Uterus (tissue), 4 donors: ENCODE results near the gene PSMD7. TPM values are rescaled to one million over a fixed set of nuclear protein-coding genes. Genes with fewer than 3 reads are reported as not detected.

Experiments used
- DNase-seq, 2 donors: peaks; one replicate each; pipeline ENCODE4 v3.0.0-alpha.2; 2019 to 2020
- H3K27ac ChIP-seq, 2 donors: fragments of 200-600 bp; sonication (generic); 1 replicate in 1 of 2; 2 replicates in 1 of 2; pipeline ENCODE4 v1.5.1; 2016 to 2018
- H3K27me3 ChIP-seq, 2 donors: fragments of 200-600 bp; sonication (generic); one replicate each; pipeline ENCODE4 v1.5.1; 2018 to 2019; ENCODE audit warnings: control low read depth in 1 of 2
- H3K36me3 ChIP-seq, 2 donors: fragments of 200-600 bp; sonication (generic); one replicate each; pipeline ENCODE4 v1.5.1; 2019; ENCODE audit warnings: control low read depth in 1 of 2
- H3K4me1 ChIP-seq, 2 donors: fragments of 200-600 bp; sonication (generic); one replicate each; pipeline ENCODE4 v1.5.1; 2018 to 2019; ENCODE audit warnings: control low read depth in 1 of 2
- H3K4me3 ChIP-seq, 2 donors: fragments of 200-600 bp; sonication (generic); 1 replicate in 1 of 2; 2 replicates in 1 of 2; pipeline ENCODE4 v1.5.1; 2018 to 2019; ENCODE audit warnings: mild to moderate bottlenecking in 1 of 2
- H3K9me3 ChIP-seq, 2 donors: fragments of 200-600 bp; sonication (generic); one replicate each; pipeline ENCODE4 v1.5.1; 2019; ENCODE audit warnings: control low read depth in 1 of 2
- POLR2A ChIP-seq, 2 donors: fragments of 450-650 bp; IDR thresholded peaks; one replicate each; pipeline ENCODE4 v1.6.1; 2016; ENCODE audit warnings: antibody characterized with exemption in 2 of 2, mild to moderate bottlenecking in 1 of 2, moderate library complexity in 1 of 2
- intact Hi-C: fragments of 100-400 bp; cut with DNase I; formaldehyde crosslinking; loops from one replicate; pipeline ENCODE4 v1.15.1; 2023; ENCODE audit warnings: low total_unique reads
- total RNA-seq, 4 donors: library from RNA; depleted of rRNA in 3 of 4; stranded (reverse); fragments of >200 nt in 3 of 4; gene quantifications; one replicate each; pipeline versions ENCODE4 v1.1.0 to v1.2.4, GENCODE V29; 2014 to 2023
- TF ChIP-seq, protein P1 (sequence below), 4 experiments: fragments of 200-600 bp in 2 of 4; fragments of 450-650 bp in 2 of 4; sonication (generic) in 2 of 4; IDR thresholded peaks; one replicate each; pipeline ENCODE4 v1.5.1; 2016 to 2019; ENCODE audit warnings: antibody characterized with exemption in 4 of 4, mild to moderate bottlenecking in 2 of 4, moderate library complexity in 1 of 4
- donor health status: DM: yes; HTN: yes; CAD: no.

Gene PSMD7
- total RNA-seq: 10 to 100 TPM; 49.8 to 76.8 (median 62.7) TPM

- Histone ChIP-seq H3K4me1 (peaks cover 5 to 6% of the 10 kb centered on the region in 2 donors), H3K27me3 (no peaks in the 10 kb centered on the region), H3K27ac (peak within 1 kb of the TSS; percentile 91 to 93), H3K9me3 (peaks cover 0 to 1% of the 10 kb centered on the region in 2 donors), H3K36me3 (no peaks in the 10 kb centered on the region), H3K4me3 (peak within 1 kb of the TSS; percentile 83 to 96)
- DNase-seq: peak; percentile 89
- intact Hi-C loops: no loop called here
- TF ChIP-seq, protein P1, sequence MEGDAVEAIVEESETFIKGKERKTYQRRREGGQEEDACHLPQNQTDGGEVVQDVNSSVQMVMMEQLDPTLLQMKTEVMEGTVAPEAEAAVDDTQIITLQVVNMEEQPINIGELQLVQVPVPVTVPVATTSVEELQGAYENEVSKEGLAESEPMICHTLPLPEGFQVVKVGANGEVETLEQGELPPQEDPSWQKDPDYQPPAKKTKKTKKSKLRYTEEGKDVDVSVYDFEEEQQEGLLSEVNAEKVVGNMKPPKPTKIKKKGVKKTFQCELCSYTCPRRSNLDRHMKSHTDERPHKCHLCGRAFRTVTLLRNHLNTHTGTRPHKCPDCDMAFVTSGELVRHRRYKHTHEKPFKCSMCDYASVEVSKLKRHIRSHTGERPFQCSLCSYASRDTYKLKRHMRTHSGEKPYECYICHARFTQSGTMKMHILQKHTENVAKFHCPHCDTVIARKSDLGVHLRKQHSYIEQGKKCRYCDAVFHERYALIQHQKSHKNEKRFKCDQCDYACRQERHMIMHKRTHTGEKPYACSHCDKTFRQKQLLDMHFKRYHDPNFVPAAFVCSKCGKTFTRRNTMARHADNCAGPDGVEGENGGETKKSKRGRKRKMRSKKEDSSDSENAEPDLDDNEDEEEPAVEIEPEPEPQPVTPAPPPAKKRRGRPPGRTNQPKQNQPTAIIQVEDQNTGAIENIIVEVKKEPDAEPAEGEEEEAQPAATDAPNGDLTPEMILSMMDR (IDR thresholded peaks at IDR 0.05): no peak
- peak in 1 of 2 donors; percentile 88 for TF ChIP-seq POLR2A (IDR thresholded peaks at IDR 0.05)
Measured at GRCh38 chr16:74296432-74297144, at the start of gene PSMD7. Gene PSMD7, plus strand, starts transcription at chr16:74296814. Its CDS starts 101 bp downstream, at chr16:74296915.

- H3K4me3 ChIP-seq: no peak overlapping the region
- H3K9me3 ChIP-seq: no peaks in the 10 kb centered on the region
- no peaks in the 10 kb centered on the region for H3K4me1 ChIP-seq
- intact Hi-C loops: no loop called here
- no peaks in the 10 kb centered on the region for H3K27me3 ChIP-seq
- DNase-seq: no peak
- TF ChIP-seq, protein P1 (IDR thresholded peaks at IDR 0.05): no peak
- no peak for TF ChIP-seq POLR2A (IDR thresholded peaks at IDR 0.05)
- no peak overlapping the region for H3K27ac ChIP-seq
- H3K36me3 ChIP-seq: no peaks in the 10 kb centered on the region
Measured at GRCh38 chr16:74249254-74249653, 47.4 kb upstream of the PSMD7 start.

DNA sequence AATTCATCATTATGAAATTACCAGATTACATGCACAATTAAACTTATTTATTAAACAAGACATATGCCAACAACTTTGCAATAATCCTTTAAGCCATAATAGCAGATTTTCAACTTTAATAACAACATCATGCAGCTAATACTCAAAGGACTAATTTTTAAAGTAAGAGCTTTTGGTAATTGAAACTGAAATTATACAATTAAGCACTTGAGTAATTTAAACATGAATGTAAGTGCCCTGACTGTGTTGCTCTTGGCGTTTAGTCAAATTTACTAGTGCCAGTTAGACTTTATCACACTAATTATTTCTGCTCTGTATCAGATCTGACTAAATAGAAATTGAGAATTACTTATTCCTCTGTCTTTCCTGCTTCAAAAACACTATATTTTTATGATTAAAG, 46.8 kb upstream of the PSMD7 start:
- intact Hi-C loops: no loop called here
- H3K4me3 ChIP-seq: no peak overlapping the region
- no peaks in the 10 kb centered on the region for H3K36me3 ChIP-seq
- no peaks in the 10 kb centered on the region for H3K4me1 ChIP-seq
- TF ChIP-seq, protein P1 (IDR thresholded peaks at IDR 0.05): no peak
- TF ChIP-seq POLR2A (IDR thresholded peaks at IDR 0.05): no peak
- H3K9me3 ChIP-seq: no peaks in the 10 kb centered on the region
- no peak for DNase-seq
- H3K27ac ChIP-seq: no peak overlapping the region
- no peaks in the 10 kb centered on the region for H3K27me3 ChIP-seq

DNA sequence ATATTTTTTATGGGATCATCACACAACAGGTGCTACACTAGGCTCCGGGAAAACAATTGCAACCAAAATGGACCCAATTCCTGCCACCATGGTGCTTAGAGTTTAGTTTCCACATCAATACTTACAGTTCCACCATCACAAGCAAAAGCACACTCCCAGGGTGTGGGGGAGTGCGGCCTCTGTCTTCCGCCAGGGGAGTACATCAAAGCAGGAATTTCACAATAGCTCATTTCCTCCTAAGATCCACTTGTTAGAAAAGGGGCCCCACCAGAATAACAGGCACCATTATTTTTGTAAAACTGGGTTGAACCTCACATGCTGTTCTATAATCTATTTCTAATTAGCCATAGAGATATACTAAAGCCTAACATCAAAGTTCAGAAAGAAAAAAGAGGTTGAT, 44.3 kb upstream of the PSMD7 start:
- Histone ChIP-seq H3K27ac (no peak overlapping the region), H3K9me3 (no peaks in the 10 kb centered on the region), H3K4me1 (no peaks in the 10 kb centered on the region), H3K4me3 (no peak overlapping the region), H3K27me3 (no peaks in the 10 kb centered on the region), H3K36me3 (no peaks in the 10 kb centered on the region)
- intact Hi-C loops: no loop called here
- DNase-seq: no peak
- TF ChIP-seq, protein P1 (IDR thresholded peaks at IDR 0.05): no peak
- TF ChIP-seq POLR2A (IDR thresholded peaks at IDR 0.05): no peak

- Histone ChIP-seq H3K27me3 (no peaks in the 10 kb centered on the region), H3K4me3 (no peak overlapping the region), H3K9me3 (no peaks in the 10 kb centered on the region), H3K4me1 (no peaks in the 10 kb centered on the region), H3K27ac (no peak overlapping the region), H3K36me3 (no peaks in the 10 kb centered on the region)
- TF ChIP-seq, protein P1 (IDR thresholded peaks at IDR 0.05): no peak
- TF ChIP-seq POLR2A (IDR thresholded peaks at IDR 0.05): no peak
- intact Hi-C loops: no loop called here
- DNase-seq: no peak
Measured at GRCh38 chr16:74253161-74253938, 43.3 kb upstream of the PSMD7 start.
